Measurements from ENCODE around the gene SHISAL1. TPM values are rescaled to one million over a fixed set of nuclear protein-coding genes. Genes with fewer than 3 reads are reported as not detected.

Gene SHISAL1
- total RNA-seq, 2 donors from 2014 or later, result 0.42 to 0.95 TPM

- Histone ChIP-seq H3K4me1 (ENCODE audit: control insufficient read depth, insufficient read depth, low read length) (no peaks in the 10 kb centered on the region), H3K36me3 (ENCODE audit: control insufficient read depth, insufficient read depth, low read length) (no peaks in the 10 kb centered on the region), H3K4me3 (ENCODE audit: low read length) (no peak overlapping the region), H3K27me3 (ENCODE audit: control insufficient read depth, insufficient read depth, low read length, poor library complexity, severe bottlenecking) (no peaks in the 10 kb centered on the region), H3K9ac (ENCODE audit: extremely low read depth, low read length, poor library complexity, severe bottlenecking) (no peak overlapping the region), H3K9me3 (ENCODE audit: control insufficient read depth, low read length) (peaks cover 10% of the 10 kb centered on the region), H3K27ac (ENCODE audit: low read depth, low read length) (no peak overlapping the region)
- H3K27ac Mint-ChIP-seq, result no peak overlapping the region
- no peak for DNase-seq
- peaks cover 4% of the 10 kb centered on the region for H3K27me3 Mint-ChIP-seq (ENCODE audit: insufficient read depth)
- peaks cover 5% of the 10 kb centered on the region for H3K4me1 Mint-ChIP-seq
- 89 to 91% methylated on average over 5 to 8 of the region's 16 CpGs for WGBS, 2 experiments (ENCODE audit: insufficient coverage in 1 of 2, insufficient read length in 1 of 2)
- H3K36me3 Mint-ChIP-seq (ENCODE audit: low read depth), result no peaks in the 10 kb centered on the region
- no peak overlapping the region for H3K4me3 Mint-ChIP-seq
- H3K9me3 Mint-ChIP-seq, result peaks cover 8% of the 10 kb centered on the region
- no peak for TF ChIP-seq CTCF (conservative IDR thresholded peaks at IDR 0.05)
These were observed 105.4 kb downstream of the SHISAL1 start for GRCh38 chr22:44207173-44207980.

- H3K27ac Mint-ChIP-seq, result no peak overlapping the region
- Histone ChIP-seq H3K27me3 (ENCODE audit: control insufficient read depth, insufficient read depth, low read length, poor library complexity, severe bottlenecking) (no peaks in the 10 kb centered on the region), H3K4me3 (ENCODE audit: low read length) (no peak overlapping the region), H3K36me3 (ENCODE audit: control insufficient read depth, insufficient read depth, low read length) (no peaks in the 10 kb centered on the region), H3K9me3 (ENCODE audit: control insufficient read depth, low read length) (peaks cover 10% of the 10 kb centered on the region), H3K9ac (ENCODE audit: extremely low read depth, low read length, poor library complexity, severe bottlenecking) (no peak overlapping the region), H3K27ac (ENCODE audit: low read depth, low read length) (no peak overlapping the region), H3K4me1 (ENCODE audit: control insufficient read depth, insufficient read depth, low read length) (no peaks in the 10 kb centered on the region)
- peaks cover 5% of the 10 kb centered on the region for H3K4me1 Mint-ChIP-seq
- no peak overlapping the region for H3K4me3 Mint-ChIP-seq
- no peak for TF ChIP-seq CTCF (conservative IDR thresholded peaks at IDR 0.05)
- no peak for DNase-seq
- H3K9me3 Mint-ChIP-seq, result peaks cover 8% of the 10 kb centered on the region
- no peaks in the 10 kb centered on the region for H3K36me3 Mint-ChIP-seq (ENCODE audit: low read depth)
- WGBS, 2 experiments (ENCODE audit: insufficient coverage in 1 of 2, insufficient read length in 1 of 2), result 88 to 90% methylated on average over 6 to 8 of the region's 8 CpGs
- H3K27me3 Mint-ChIP-seq (ENCODE audit: insufficient read depth), result no peaks in the 10 kb centered on the region
These were observed 106.1 kb downstream of the SHISAL1 start for GRCh38 chr22:44206696-44207095.

GRCh38 chr22:44206330-44206645 lies 106.5 kb downstream of the SHISAL1 start:
- Mint-ChIP-seq H3K4me3 (no peak overlapping the region), H3K36me3 (ENCODE audit: low read depth) (no peaks in the 10 kb centered on the region), H3K27ac (no peak overlapping the region), H3K4me1 (peaks cover 5% of the 10 kb centered on the region), H3K9me3 (peaks cover 8% of the 10 kb centered on the region), H3K27me3 (ENCODE audit: insufficient read depth) (no peaks in the 10 kb centered on the region)
- WGBS, 2 experiments (ENCODE audit: insufficient coverage in 1 of 2, insufficient read length in 1 of 2), result 88 to 91% methylated on average over 8 to 9 of the region's 9 CpGs
- Histone ChIP-seq H3K27me3 (ENCODE audit: control insufficient read depth, insufficient read depth, low read length, poor library complexity, severe bottlenecking) (no peaks in the 10 kb centered on the region), H3K4me3 (ENCODE audit: low read length) (no peak overlapping the region), H3K9ac (ENCODE audit: extremely low read depth, low read length, poor library complexity, severe bottlenecking) (no peak overlapping the region), H3K36me3 (ENCODE audit: control insufficient read depth, insufficient read depth, low read length) (no peaks in the 10 kb centered on the region), H3K4me1 (ENCODE audit: control insufficient read depth, insufficient read depth, low read length) (no peaks in the 10 kb centered on the region), H3K9me3 (ENCODE audit: control insufficient read depth, low read length) (peaks cover 10% of the 10 kb centered on the region), H3K27ac (ENCODE audit: low read depth, low read length) (no peak overlapping the region)
- no peak for DNase-seq
- no peak for TF ChIP-seq CTCF (conservative IDR thresholded peaks at IDR 0.05)

Measured in endodermal cell (in vitro differentiated cells).